ENCODE data around the gene KAZALD1. TPM values are rescaled to one million over a fixed set of nuclear protein-coding genes. Genes with fewer than 3 reads are reported as not detected.
A peak's percentile ranks its signal among the peaks of the same experiment; 100 is the strongest.

KAZALD1 gene
- total RNA-seq, 1 experiment from 2014 or later, result 24.9 TPM

DNA sequence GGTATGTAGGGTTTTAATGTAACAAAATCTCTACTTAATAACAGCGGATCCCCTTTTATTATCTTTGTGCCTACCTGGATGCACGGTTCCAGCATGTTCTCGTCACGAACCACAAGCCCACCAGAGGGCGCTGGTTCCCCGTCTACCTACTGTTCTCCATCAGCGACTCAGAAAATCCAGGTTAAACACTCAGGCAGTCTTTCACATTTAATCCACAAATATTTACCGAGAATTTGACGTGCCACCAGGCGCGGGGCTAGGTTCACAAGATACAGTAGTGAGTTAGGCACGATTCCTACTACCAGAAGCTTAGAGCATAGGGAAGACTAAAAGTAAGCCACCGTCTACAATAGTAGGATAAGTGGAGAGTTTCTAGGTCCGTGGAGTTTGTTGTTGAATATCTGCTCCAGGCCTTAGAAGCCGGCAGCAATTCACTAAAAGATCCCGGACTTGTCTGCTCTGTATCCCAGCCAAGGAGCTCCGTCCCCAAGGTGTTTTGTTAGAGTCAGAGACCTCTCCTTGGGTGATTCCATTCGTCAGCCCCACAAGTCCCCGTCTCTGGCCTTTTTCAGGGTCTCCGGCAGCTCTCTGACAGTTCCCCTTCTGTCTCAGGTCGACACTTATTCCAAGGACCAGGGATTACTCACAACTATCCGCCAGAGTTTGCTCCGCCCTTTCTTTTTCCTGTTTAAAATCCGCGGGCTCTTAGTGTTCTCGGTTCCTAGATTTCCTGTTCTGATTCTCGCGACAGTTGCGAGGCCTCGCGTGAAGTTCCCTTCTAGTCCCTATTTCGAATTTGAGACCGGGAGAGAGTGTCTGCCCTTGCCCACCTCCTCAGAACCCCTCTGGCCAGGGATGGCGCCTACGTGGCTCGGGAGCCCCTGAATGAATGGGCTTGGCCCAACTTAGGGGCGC lies 1.5 kb upstream of the KAZALD1 start:
- CTCF ChIA-PET, result interaction anchor here (0.7 to 1.9 kb wide), 2 partner anchors 18 to 31 kb away, joined by 3 to 7 read pairs; no protein-coding TSS in a partner anchor
- peaks cover 80% of the 10 kb centered on the region for H3K79me2 ChIP-seq (ENCODE audit: low read length)
- peak overlapping the region; percentile 97 for H3K9ac ChIP-seq (ENCODE audit: low read length)

DNA sequence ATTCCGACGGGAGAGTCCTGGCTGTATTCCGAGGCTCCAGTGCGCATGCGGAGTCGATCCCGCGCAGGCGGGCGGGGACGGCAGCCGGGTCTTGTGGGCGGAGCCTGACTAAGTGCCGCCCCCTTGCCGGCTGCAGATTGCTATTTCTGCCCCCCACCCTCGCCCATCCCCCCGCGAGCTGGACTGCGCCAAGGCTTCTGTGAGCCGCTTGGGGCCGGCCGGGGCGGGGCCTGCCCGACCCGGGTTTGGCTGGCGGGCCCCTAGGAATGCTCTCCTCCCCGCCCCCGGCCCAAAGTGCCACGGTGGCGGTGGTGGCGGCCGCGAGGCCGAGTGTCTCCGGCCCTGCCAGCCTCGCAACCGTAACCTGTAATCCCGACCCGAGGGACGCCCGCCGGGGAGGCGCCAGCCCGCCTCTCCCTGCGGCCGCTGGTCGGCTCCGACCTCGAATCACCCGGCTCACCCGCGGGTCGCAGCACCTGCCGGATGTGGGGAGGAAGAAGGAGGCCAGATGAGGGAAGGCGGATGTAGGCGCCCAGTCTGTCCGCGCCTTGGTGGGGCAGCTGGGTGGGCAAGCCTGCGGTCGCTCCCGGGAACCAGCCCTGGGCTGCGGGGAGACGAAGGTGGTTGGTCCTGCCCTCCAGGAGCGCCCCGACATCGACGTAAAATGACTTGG lies 702 bp upstream of the KAZALD1 start:
- no peak for TF ChIP-seq EZH2 (IDR thresholded peaks at IDR 0.05; ENCODE audit: low read length, unreplicated experiment)
- TF ChIP-seq EZH2phosphoT487 (IDR thresholded peaks at IDR 0.05; ENCODE audit: borderline replicate concordance, low read length), result no peak
- TF ChIP-seq, protein P1, sequence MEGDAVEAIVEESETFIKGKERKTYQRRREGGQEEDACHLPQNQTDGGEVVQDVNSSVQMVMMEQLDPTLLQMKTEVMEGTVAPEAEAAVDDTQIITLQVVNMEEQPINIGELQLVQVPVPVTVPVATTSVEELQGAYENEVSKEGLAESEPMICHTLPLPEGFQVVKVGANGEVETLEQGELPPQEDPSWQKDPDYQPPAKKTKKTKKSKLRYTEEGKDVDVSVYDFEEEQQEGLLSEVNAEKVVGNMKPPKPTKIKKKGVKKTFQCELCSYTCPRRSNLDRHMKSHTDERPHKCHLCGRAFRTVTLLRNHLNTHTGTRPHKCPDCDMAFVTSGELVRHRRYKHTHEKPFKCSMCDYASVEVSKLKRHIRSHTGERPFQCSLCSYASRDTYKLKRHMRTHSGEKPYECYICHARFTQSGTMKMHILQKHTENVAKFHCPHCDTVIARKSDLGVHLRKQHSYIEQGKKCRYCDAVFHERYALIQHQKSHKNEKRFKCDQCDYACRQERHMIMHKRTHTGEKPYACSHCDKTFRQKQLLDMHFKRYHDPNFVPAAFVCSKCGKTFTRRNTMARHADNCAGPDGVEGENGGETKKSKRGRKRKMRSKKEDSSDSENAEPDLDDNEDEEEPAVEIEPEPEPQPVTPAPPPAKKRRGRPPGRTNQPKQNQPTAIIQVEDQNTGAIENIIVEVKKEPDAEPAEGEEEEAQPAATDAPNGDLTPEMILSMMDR (conservative IDR thresholded peaks at IDR 0.05; ENCODE audit: low read depth, low read length), result no peak
- peak; percentile 90 for DNase-seq
- H3F3A ChIP-seq (ENCODE audit: low read length, unreplicated experiment), result no peaks in the 10 kb centered on the region
- peak overlapping the region; percentile 88 for H3K4me2 ChIP-seq (ENCODE audit: low read length)
- peak overlapping the region; percentile 97 for H3K9ac ChIP-seq (ENCODE audit: low read length)
- no peaks in the 10 kb centered on the region for H3K9me2 ChIP-seq (replicated peaks; ENCODE audit: low read length)
- CTCF ChIA-PET, result interaction anchor here (0.6 to 1.9 kb wide), 5 partner anchors 11 to 970 kb away, joined by 3 to 10 read pairs (median 7); no protein-coding TSS in a partner anchor
- no TSS peak for BruUV-seq (replicated peaks)
- H3K4me1 ChIP-seq (ENCODE audit: insufficient read depth, low read length), result peaks cover 43% of the 10 kb centered on the region
- no peaks in the 10 kb centered on the region for H3K9me3 ChIP-seq (ENCODE audit: low read length)
- peak overlapping the region; percentile 85 for H3K27ac ChIP-seq (ENCODE audit: low read length)
- no peaks in the 10 kb centered on the region for H3K27me3 ChIP-seq (ENCODE audit: low read length)
- peak overlapping the region; percentile 87 for H3K4me3 ChIP-seq (ENCODE audit: low read length)
- POLR2A ChIA-PET (ENCODE audit: unreplicated experiment), result interaction anchor here (0.6 to 0.7 kb wide), 3 partner anchors 10 to 46 kb away, joined by 3 to 11 read pairs (median 11); no protein-coding TSS in a partner anchor
- peak overlapping the region; percentile 88 for H2AFZ ChIP-seq (ENCODE audit: low read length)
- peak; percentile 65 for ATAC-seq
- peaks cover 72% of the 10 kb centered on the region for H3K79me2 ChIP-seq (ENCODE audit: low read length)
- no peaks in the 10 kb centered on the region for H4K20me1 ChIP-seq (ENCODE audit: low read length)
- H3K36me3 ChIP-seq (ENCODE audit: low read depth, low read length), result no peaks in the 10 kb centered on the region
- intact Hi-C loops (cut with micrococcal nuclease), result loop anchor here (1.0 kb wide), 1 partner anchor 7 kb away; no protein-coding TSS in a partner anchor

More for the DNA sequence above, 1.5 kb upstream of the KAZALD1 start:
- Histone ChIP-seq H3K4me1 (ENCODE audit: insufficient read depth, low read length) (peaks cover 35% of the 10 kb centered on the region), H3K36me3 (ENCODE audit: low read depth, low read length) (no peaks in the 10 kb centered on the region), H3K4me3 (ENCODE audit: low read length) (peak overlapping the region; percentile 87), H3K27me3 (ENCODE audit: low read length) (no peaks in the 10 kb centered on the region), H3K27ac (ENCODE audit: low read length) (peak overlapping the region; percentile 85), H3K9me2 (replicated peaks; ENCODE audit: low read length) (no peaks in the 10 kb centered on the region), H2AFZ (ENCODE audit: low read length) (peak overlapping the region; percentile 88), H3K9me3 (ENCODE audit: low read length) (no peaks in the 10 kb centered on the region), H3F3A (ENCODE audit: low read length, unreplicated experiment) (no peaks in the 10 kb centered on the region), H4K20me1 (ENCODE audit: low read length) (no peaks in the 10 kb centered on the region), H3K4me2 (ENCODE audit: low read length) (peak overlapping the region; percentile 88)
- DNase-seq, result peak; percentile 93
- POLR2A ChIA-PET (ENCODE audit: unreplicated experiment), result interaction anchor here (0.6 kb wide), 1 partner anchor 9 kb away, joined by 3 read pairs; no protein-coding TSS in a partner anchor
- TF ChIP-seq, protein P1 (conservative IDR thresholded peaks at IDR 0.05; ENCODE audit: low read depth, low read length), result peak; percentile 90
- TF ChIP-seq EZH2 (IDR thresholded peaks at IDR 0.05; ENCODE audit: low read length, unreplicated experiment), result no peak
- intact Hi-C loops (cut with micrococcal nuclease), result loop anchor here (1.0 kb wide), 1 partner anchor 8 kb away; no protein-coding TSS in a partner anchor
- TSS peak; percentile 55 for BruUV-seq (replicated peaks)
- peak; percentile 48 for ATAC-seq
